Measurements from ENCODE around the gene PLXND1.

- no peak for TF ChIP-seq POLR2A (IDR thresholded peaks at IDR 0.05; ENCODE audit: low read depth, low read length)
- TF ChIP-seq POLR2AphosphoS5 (IDR thresholded peaks at IDR 0.05; ENCODE audit: low read depth, low read length), result no peak
Observed at GRCh38 chr3:129618186-129618820, 11.8 kb upstream of the PLXND1 start.

All from GM12892 (cell line).